Measurements from ENCODE around the gene ENO2.

ENO2 gene

GRCh38 chr12:6962285-6963015, 48.1 kb downstream of the ENO2 start:
- no peak for DNase-seq

- no peak for DNase-seq
Measured at GRCh38 chr12:6963016-6963731, 48.8 kb downstream of the ENO2 start.

GRCh38 chr12:6963791-6964413, 49.5 kb downstream of the ENO2 start:
- no peak for DNase-seq

GRCh38 chr12:6964605-6965025, 50.2 kb downstream of the ENO2 start:
- no peak for DNase-seq

DNA sequence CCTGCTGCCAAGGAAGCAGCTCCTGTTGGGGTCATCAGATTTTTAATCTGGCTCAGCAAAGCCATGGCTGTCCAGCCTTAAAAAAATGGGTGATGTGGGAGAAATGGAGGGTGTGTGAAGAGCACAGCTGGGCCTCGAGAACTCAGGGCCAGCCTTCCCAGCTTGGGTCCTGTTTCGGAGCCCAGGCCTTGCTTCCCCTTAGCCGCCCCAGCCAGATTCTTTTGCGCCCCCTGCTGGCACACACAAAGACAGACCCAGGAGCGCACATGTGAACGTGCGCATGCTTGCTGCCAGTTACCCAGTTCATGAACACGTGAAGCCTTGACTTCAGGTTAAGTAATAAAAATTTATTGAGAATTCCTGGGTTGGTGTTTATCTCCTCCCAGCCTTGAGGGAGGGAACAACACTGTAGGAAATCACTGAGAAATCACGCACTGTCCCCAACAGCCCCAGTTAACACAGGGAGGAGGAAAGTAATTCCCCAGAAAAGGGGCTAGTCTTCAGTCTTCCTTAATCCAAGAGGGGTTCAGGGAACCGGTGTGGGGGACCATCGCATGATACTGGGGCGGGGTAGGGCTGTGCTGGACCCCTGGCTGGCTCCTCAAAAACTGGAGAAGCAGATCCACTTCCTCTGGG, 50.8 kb downstream of the ENO2 start:
- DNase-seq, result peak; percentile 88

- no peak for DNase-seq
Measured at GRCh38 chr12:6965714-6966113, 51.3 kb downstream of the ENO2 start.

DNA sequence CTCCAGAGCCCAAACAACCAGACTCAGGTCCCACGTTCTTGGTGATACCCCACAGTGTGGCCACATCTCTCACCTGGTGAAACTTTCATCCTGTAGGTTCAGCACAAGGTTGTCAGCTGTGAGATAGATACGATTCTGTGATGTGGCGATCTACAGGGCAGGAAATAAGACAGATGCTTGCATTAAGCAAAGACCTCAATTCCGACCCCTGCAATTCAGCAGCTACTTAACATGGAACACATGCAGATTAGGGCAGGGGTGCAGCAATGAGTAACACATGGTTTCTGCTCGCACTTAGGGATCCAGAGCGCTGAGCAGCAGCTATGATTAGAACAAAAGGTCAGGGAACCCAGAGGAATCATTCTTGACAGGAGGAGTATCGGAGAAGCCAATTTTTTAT, 52.0 kb downstream of the ENO2 start:
- no peak for DNase-seq

GRCh38 chr12:6967651-6968100, 53.3 kb downstream of the ENO2 start:
- no peak for DNase-seq

DNA sequence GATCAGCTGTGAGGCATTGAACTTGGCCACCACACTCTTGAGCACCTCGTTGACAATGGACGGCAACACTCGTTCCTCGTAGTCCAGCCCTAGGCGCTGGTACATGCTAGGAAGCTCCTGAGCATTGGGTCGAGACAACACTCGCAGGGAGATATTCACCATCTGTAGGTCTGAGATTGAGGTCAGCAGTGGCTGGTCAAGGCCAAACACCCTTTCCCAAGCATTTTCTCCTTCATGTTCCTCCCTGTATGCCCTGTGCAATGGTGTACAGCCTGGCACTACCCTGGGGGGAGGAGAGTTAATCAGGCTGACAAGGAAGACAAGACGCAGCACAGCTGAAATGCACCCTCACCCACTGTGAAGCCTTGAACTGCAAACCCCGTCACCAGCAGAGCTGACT, 54.0 kb downstream of the ENO2 start:
- DNase-seq, result no peak

DNA sequence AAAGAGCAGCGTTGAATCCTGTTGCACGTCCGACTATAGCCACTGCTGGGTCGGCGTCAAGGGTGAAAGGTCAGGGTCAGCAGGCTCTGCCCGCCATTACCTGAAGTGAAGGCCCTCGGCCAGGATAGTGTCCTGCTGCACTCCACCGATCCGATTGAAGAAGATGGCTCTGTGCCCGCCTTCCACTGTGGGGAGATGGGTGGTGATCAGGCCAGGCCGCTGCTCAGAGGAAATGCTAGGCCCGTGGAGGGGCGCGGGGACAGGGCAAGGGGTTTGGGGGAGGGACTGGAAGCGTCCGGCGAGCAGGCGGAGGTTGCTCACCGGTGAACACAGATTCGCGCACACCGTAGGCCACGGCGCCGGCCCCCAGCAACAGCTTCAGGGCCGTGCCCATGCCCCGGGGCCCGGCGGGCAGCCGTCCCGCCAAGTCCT, 55.7 kb downstream of the ENO2 start:
- DNase-seq, result no peak
